22Rv1 (cell line): ENCODE results near the gene RAB31.

ENCODE experiments used
- ZFX ChIP-seq: fragments of 450-650 bp; IDR thresholded peaks from 2 replicates; pipeline ENCODE4 v1.6.1; 2017; ENCODE audit warnings: antibody characterized with exemption, borderline replicate concordance
- TF ChIP-seq, protein P1 (sequence below): fragments of 450-650 bp; IDR thresholded peaks from 2 replicates; pipeline ENCODE4 v1.5.1; 2017; ENCODE audit warnings: mild to moderate bottlenecking

GRCh38 chr18:9712130-9712577, 4.1 kb downstream of the RAB31 start:
- TF ChIP-seq, protein P1, sequence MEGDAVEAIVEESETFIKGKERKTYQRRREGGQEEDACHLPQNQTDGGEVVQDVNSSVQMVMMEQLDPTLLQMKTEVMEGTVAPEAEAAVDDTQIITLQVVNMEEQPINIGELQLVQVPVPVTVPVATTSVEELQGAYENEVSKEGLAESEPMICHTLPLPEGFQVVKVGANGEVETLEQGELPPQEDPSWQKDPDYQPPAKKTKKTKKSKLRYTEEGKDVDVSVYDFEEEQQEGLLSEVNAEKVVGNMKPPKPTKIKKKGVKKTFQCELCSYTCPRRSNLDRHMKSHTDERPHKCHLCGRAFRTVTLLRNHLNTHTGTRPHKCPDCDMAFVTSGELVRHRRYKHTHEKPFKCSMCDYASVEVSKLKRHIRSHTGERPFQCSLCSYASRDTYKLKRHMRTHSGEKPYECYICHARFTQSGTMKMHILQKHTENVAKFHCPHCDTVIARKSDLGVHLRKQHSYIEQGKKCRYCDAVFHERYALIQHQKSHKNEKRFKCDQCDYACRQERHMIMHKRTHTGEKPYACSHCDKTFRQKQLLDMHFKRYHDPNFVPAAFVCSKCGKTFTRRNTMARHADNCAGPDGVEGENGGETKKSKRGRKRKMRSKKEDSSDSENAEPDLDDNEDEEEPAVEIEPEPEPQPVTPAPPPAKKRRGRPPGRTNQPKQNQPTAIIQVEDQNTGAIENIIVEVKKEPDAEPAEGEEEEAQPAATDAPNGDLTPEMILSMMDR = no peak
- no peak for TF ChIP-seq ZFX
